BE2C (cell line): ENCODE data around the gene HCN1.
A peak's percentile ranks its signal among the peaks of the same experiment; 100 is the strongest.

Experiments used
- DNase-seq: peaks from one replicate; pipeline ENCODE4 v3.0.0-alpha.2; 2020
- H3K27me3 ChIP-seq: fragments of 250-450 bp; sonication (Bioruptor Pico); 2 replicates; pipeline ENCODE4 v1.5.1; 2020; ENCODE audit warnings: mild to moderate bottlenecking
- H3K36me3 ChIP-seq: fragments of 250-450 bp; sonication (Bioruptor Pico); 2 replicates; pipeline ENCODE4 v1.5.1; 2020; ENCODE audit warnings: mild to moderate bottlenecking
- H3K4me1 ChIP-seq: fragments of 250-450 bp; sonication (Bioruptor Pico); 2 replicates; pipeline ENCODE4 v1.5.1; 2020
- H3K4me3 ChIP-seq: 2 replicates; pipeline ENCODE4 v1.5.1; 2011; ENCODE audit warnings: low read depth, low read length
- H3K9me3 ChIP-seq: fragments of 250-450 bp; sonication (Bioruptor Pico); 2 replicates; pipeline ENCODE4 v1.5.1; 2020
- CTCF ChIP-seq: IDR thresholded peaks from 2 replicates; pipeline ENCODE4 v1.5.1; 2012; ENCODE audit warnings: mild to moderate bottlenecking, low read depth, low read length

Gene HCN1

GRCh38 chr5:45440466-45440865 is 255.7 kb downstream of the HCN1 start:
- DNase-seq = no peak
- Histone ChIP-seq H3K9me3 (no peaks in the 10 kb centered on the region), H3K36me3 (no peaks in the 10 kb centered on the region), H3K27me3 (no peaks in the 10 kb centered on the region), H3K4me3 (no peak overlapping the region), H3K4me1 (peaks cover 8% of the 10 kb centered on the region)
- no peak for TF ChIP-seq CTCF

DNA sequence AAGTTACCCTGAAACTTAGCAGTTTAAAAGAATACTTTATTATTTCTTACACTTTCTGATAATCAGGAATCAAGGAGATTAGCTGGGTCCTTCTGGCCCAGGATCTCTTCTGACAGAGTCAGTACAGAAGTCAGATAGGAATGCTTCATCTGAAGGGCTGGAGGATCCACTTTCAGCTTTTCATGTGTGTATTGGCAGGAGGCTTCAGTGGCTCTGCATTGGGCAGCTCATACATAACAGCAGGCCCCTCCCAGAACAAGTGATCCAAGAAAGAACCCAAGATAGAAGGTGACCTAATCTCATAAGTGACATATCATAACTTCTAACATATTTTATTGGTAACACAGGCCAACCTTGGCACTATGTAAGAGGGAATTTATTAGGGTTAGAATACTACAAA is 258.4 kb downstream of the HCN1 start:
- H3K4me3 ChIP-seq = no peak overlapping the region
- DNase-seq = no peak
- H3K9me3 ChIP-seq = no peaks in the 10 kb centered on the region; the same call in 1 of the 2 replicates
- TF ChIP-seq CTCF = no peak
- peaks cover 10% of the 10 kb centered on the region for H3K4me1 ChIP-seq
- no peaks in the 10 kb centered on the region for H3K27me3 ChIP-seq
- H3K36me3 ChIP-seq = no peaks in the 10 kb centered on the region; the same call in 1 of the 2 replicates

- DNase-seq = no peak
- TF ChIP-seq CTCF = no peak
These were observed 278.7 kb downstream of the HCN1 start for GRCh38 chr5:45417285-45417998.

GRCh38 chr5:45414620-45415573 is 281.3 kb downstream of the HCN1 start:
- Histone ChIP-seq H3K36me3 (no peaks in the 10 kb centered on the region), H3K9me3 (no peaks in the 10 kb centered on the region), H3K4me3 (no peak overlapping the region), H3K4me1 (peaks cover 43% of the 10 kb centered on the region), H3K27me3 (no peaks in the 10 kb centered on the region)
- DNase-seq = no peak
- TF ChIP-seq CTCF = no peak

More at GRCh38 chr5:45417285-45417998, 278.7 kb downstream of the HCN1 start:
- no peaks in the 10 kb centered on the region for H3K27me3 ChIP-seq
- peaks cover 24% of the 10 kb centered on the region for H3K4me1 ChIP-seq
- H3K36me3 ChIP-seq = no peaks in the 10 kb centered on the region
- no peaks in the 10 kb centered on the region for H3K9me3 ChIP-seq
- H3K4me3 ChIP-seq = no peak overlapping the region

DNA sequence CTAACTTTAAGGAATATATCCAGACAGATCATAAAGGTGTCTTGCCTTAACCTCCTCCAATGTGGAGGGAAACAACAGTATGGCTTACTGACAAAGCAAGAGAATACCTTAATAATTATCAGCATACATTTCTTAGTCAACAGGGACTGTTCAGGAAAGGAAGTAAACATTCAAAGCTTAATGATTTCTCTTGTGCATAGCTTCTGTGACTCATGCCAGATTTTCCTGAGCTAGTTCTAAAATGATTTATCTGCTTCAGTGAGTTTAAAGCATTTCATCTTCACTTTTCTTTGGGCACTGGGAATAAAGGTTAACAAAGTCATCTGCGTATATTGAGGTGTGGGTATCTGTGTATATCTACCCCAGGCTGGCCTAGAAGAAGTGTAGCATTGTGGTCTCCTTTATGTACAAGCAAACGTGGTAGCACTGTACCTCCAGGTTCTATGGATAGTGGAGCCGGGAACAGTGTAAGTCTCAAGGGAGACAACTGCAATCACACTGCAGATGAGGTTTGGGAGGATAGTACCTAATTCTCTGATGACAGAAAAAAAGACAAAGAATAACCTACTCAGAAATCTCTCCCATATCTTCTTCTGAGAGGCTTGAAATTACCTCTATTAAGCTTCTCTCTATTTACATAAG is 284.1 kb downstream of the HCN1 start:
- Histone ChIP-seq H3K4me1 (peaks cover 38% of the 10 kb centered on the region), H3K4me3 (no peak overlapping the region), H3K9me3 (no peaks in the 10 kb centered on the region), H3K27me3 (no peaks in the 10 kb centered on the region), H3K36me3 (no peaks in the 10 kb centered on the region; the same call in 1 of the 2 replicates)
- DNase-seq = peak; percentile 14
- no peak for TF ChIP-seq CTCF
